SK-N-SH treated with all-trans-retinoic acid at 6 μM for 48 hours (cell line): ENCODE results near the gene MMP14.

ENCODE experiments used
- ATAC-seq: fragments of 200-7000 bp; cut with Tn5 transposase; 3 replicates; pipeline ENCODE4 v1.9.1; 2020; ENCODE audit warnings: mild to moderate bottlenecking, moderate library complexity
- BACH2 ChIP-seq: fragments of 250-450 bp; sonication (Bioruptor Pico); IDR thresholded peaks from 2 replicates; pipeline ENCODE4 v1.9.0; 2021; ENCODE audit warnings: mild to moderate bottlenecking, borderline replicate concordance
- CSDC2 ChIP-seq: fragments of 250-450 bp; sonication (Bioruptor Pico); IDR thresholded peaks from 2 replicates; pipeline ENCODE4 v1.5.0; 2020; ENCODE audit warnings: mild to moderate bottlenecking, moderate library complexity
- ESRRG ChIP-seq: fragments of 250-450 bp; sonication (Bioruptor Pico); IDR thresholded peaks from 2 replicates; pipeline ENCODE4 v1.6.1; 2021; ENCODE audit warnings: mild to moderate bottlenecking
- GLIS3 ChIP-seq: fragments of 250-450 bp; sonication (Bioruptor Pico); IDR thresholded peaks from 2 replicates; pipeline ENCODE4 v1.5.0; 2020; ENCODE audit warnings: mild to moderate bottlenecking, moderate library complexity
- ISL1 ChIP-seq: fragments of 250-450 bp; sonication (Bioruptor Pico); IDR thresholded peaks from 2 replicates; pipeline ENCODE4 v2.1.2; 2022; ENCODE audit warnings: mild to moderate bottlenecking, moderate library complexity
- OSR1 ChIP-seq: fragments of 250-450 bp; sonication (Bioruptor Pico); IDR thresholded peaks from 2 replicates; pipeline ENCODE4 v1.8.0; 2022; ENCODE audit warnings: moderate library complexity, mild to moderate bottlenecking, inconsistent platforms
- PPARA ChIP-seq: fragments of 250-450 bp; sonication (Bioruptor Pico); IDR thresholded peaks from 2 replicates; pipeline ENCODE4 v1.5.0; 2020; ENCODE audit warnings: mild to moderate bottlenecking, borderline replicate concordance
- RARB ChIP-seq: fragments of 250-450 bp; sonication (Bioruptor Pico); IDR thresholded peaks from 2 replicates; pipeline ENCODE4 v1.8.0; 2021; ENCODE audit warnings: mild to moderate bottlenecking, moderate library complexity
- TOX ChIP-seq: fragments of 250-450 bp; sonication (Bioruptor Pico); IDR thresholded peaks from 2 replicates; pipeline ENCODE4 v1.8.0; 2021; ENCODE audit warnings: mild to moderate bottlenecking, moderate library complexity, borderline replicate concordance
- ZC3H10 ChIP-seq: fragments of 250-450 bp; sonication (Bioruptor Pico); IDR thresholded peaks from 2 replicates; pipeline ENCODE4 v1.5.1; 2021; ENCODE audit warnings: mild to moderate bottlenecking, moderate library complexity
- ZFP3 ChIP-seq: fragments of 250-450 bp; sonication (Bioruptor Pico); IDR thresholded peaks from 2 replicates; pipeline ENCODE4 v1.5.0; 2020; ENCODE audit warnings: mild to moderate bottlenecking, moderate library complexity
- ZNF70 ChIP-seq: fragments of 450-650 bp; formaldehyde crosslinking; IDR thresholded peaks from 2 replicates; pipeline ENCODE4 v1.5.0; 2020; ENCODE audit warnings: mild to moderate bottlenecking, moderate library complexity
- ZNF8 ChIP-seq: fragments of 450-650 bp; formaldehyde crosslinking; IDR thresholded peaks from 2 replicates; pipeline ENCODE4 v1.5.0; 2020; ENCODE audit warnings: mild to moderate bottlenecking, moderate library complexity
- TF ChIP-seq, protein P1 (sequence below): fragments of 250-450 bp; sonication (Bioruptor Pico); IDR thresholded peaks from 2 replicates; pipeline ENCODE4 v1.5.0; 2020; ENCODE audit warnings: mild to moderate bottlenecking, moderate library complexity
- TF ChIP-seq, protein P2 (sequence below): fragments of 250-450 bp; sonication (Bioruptor Pico); IDR thresholded peaks from 2 replicates; pipeline ENCODE4 v1.8.0; 2021; ENCODE audit warnings: low read depth, mild to moderate bottlenecking, moderate library complexity, borderline replicate concordance
- TF ChIP-seq, protein P3 (sequence below): fragments of 250-450 bp; sonication (Bioruptor Pico); IDR thresholded peaks from 2 replicates; pipeline ENCODE4 v1.8.0; 2020; ENCODE audit warnings: mild to moderate bottlenecking, moderate library complexity, borderline replicate concordance
- TF ChIP-seq, protein P4 (sequence below): fragments of 250-450 bp; sonication (Bioruptor Pico); IDR thresholded peaks from 2 replicates; pipeline ENCODE4 v1.5.1; 2020; ENCODE audit warnings: low read depth, mild to moderate bottlenecking, moderate library complexity

Gene MMP14

DNA sequence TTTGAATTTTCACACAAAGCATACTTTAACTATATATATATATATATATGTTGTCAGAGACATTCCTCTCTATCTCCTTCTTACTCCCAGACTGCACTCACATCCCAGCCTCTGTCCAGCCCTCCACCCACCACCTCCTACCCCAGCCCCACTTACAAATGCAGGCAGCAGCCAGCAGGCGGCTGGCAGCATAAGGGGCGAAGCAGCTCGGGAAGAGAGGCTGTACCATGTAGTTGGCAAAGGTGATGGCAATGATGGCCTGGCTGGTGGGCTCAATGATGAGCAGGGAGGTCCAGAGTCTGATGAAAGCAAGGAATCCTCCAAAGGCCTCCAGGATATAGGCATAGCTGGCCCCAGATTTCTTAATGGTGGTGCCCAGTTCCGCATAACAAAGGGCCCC, 23.6 kb upstream of the MMP14 start:
- TF ChIP-seq, protein P1, sequence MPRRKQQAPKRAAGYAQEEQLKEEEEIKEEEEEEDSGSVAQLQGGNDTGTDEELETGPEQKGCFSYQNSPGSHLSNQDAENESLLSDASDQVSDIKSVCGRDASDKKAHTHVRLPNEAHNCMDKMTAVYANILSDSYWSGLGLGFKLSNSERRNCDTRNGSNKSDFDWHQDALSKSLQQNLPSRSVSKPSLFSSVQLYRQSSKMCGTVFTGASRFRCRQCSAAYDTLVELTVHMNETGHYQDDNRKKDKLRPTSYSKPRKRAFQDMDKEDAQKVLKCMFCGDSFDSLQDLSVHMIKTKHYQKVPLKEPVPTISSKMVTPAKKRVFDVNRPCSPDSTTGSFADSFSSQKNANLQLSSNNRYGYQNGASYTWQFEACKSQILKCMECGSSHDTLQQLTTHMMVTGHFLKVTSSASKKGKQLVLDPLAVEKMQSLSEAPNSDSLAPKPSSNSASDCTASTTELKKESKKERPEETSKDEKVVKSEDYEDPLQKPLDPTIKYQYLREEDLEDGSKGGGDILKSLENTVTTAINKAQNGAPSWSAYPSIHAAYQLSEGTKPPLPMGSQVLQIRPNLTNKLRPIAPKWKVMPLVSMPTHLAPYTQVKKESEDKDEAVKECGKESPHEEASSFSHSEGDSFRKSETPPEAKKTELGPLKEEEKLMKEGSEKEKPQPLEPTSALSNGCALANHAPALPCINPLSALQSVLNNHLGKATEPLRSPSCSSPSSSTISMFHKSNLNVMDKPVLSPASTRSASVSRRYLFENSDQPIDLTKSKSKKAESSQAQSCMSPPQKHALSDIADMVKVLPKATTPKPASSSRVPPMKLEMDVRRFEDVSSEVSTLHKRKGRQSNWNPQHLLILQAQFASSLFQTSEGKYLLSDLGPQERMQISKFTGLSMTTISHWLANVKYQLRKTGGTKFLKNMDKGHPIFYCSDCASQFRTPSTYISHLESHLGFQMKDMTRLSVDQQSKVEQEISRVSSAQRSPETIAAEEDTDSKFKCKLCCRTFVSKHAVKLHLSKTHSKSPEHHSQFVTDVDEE (CRISPR knock-in tag), result no peak
- TF ChIP-seq, protein P2, sequence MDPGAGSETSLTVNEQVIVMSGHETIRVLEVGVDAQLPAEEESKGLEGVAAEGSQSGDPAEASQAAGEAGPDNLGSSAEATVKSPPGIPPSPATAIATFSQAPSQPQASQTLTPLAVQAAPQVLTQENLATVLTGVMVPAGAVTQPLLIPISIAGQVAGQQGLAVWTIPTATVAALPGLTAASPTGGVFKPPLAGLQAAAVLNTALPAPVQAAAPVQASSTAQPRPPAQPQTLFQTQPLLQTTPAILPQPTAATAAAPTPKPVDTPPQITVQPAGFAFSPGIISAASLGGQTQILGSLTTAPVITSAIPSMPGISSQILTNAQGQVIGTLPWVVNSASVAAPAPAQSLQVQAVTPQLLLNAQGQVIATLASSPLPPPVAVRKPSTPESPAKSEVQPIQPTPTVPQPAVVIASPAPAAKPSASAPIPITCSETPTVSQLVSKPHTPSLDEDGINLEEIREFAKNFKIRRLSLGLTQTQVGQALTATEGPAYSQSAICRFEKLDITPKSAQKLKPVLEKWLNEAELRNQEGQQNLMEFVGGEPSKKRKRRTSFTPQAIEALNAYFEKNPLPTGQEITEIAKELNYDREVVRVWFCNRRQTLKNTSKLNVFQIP (CRISPR knock-in tag), result no peak
- TF ChIP-seq RARB (CRISPR knock-in tag), result no peak
- TF ChIP-seq, all 23 proteins: peak for 0
- ATAC-seq, result 0 out of 3 replicates have a peak, but pooled peaks have one; percentile 27

DNA sequence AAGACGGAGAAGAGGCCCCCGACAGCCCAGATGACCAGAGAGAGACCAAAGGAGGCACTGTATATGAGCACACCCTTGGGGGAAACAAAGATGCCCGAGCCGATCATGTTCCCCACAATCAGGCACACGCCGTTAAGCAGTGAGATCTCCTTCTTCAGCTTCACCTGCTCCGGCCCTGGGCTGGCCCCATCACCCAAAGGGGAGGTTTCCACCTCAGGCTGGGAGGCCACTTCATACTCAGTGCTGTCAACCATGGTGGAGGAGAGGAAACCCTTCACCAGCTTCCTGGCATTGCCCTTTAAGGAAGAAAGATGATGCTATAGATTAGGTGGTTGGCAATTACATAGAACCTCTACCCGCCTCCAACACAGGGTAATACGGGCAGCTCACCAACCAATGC, 23.2 kb upstream of the MMP14 start:
- ATAC-seq, result no peak
- TF ChIP-seq OSR1 (CRISPR knock-in tag) (no peak), CSDC2 (CRISPR knock-in tag) (no peak), PPARA (CRISPR knock-in tag) (no peak), ZFP3 (CRISPR knock-in tag) (no peak), BACH2 (CRISPR knock-in tag) (no peak), ZC3H10 (CRISPR knock-in tag) (no peak)
- TF ChIP-seq, protein P3, sequence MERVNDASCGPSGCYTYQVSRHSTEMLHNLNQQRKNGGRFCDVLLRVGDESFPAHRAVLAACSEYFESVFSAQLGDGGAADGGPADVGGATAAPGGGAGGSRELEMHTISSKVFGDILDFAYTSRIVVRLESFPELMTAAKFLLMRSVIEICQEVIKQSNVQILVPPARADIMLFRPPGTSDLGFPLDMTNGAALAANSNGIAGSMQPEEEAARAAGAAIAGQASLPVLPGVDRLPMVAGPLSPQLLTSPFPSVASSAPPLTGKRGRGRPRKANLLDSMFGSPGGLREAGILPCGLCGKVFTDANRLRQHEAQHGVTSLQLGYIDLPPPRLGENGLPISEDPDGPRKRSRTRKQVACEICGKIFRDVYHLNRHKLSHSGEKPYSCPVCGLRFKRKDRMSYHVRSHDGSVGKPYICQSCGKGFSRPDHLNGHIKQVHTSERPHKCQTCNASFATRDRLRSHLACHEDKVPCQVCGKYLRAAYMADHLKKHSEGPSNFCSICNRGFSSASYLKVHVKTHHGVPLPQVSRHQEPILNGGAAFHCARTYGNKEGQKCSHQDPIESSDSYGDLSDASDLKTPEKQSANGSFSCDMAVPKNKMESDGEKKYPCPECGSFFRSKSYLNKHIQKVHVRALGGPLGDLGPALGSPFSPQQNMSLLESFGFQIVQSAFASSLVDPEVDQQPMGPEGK (CRISPR knock-in tag), result no peak
- TF ChIP-seq, protein P4, sequence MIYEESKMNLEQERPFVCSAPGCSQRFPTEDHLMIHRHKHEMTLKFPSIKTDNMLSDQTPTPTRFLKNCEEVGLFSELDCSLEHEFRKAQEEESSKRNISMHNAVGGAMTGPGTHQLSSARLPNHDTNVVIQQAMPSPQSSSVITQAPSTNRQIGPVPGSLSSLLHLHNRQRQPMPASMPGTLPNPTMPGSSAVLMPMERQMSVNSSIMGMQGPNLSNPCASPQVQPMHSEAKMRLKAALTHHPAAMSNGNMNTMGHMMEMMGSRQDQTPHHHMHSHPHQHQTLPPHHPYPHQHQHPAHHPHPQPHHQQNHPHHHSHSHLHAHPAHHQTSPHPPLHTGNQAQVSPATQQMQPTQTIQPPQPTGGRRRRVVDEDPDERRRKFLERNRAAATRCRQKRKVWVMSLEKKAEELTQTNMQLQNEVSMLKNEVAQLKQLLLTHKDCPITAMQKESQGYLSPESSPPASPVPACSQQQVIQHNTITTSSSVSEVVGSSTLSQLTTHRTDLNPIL, result no peak

DNA sequence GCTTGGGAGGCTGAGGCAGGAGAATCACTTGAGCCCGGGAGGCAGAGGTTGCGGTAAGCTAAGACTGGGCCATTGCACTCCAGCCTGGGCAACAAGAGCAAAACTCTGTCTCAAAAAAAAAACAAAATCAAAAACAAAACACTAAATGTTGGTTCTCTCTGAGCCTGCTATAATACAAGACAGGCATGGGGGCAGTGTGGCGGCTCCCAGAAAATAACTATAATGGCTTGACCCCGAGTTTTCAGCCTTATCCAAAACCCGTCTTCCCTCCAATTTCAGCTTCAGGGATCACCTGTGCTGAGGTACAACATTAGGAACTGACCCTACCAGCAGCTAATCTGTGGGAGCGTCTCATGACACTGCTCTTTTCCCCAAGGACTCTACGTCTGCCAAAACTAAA, 22.0 kb upstream of the MMP14 start:
- no peak for TF ChIP-seq CSDC2 (CRISPR knock-in tag)
- TF ChIP-seq, protein P4, result no peak
- TF ChIP-seq ISL1 (CRISPR knock-in tag), result no peak
- no peak for TF ChIP-seq OSR1 (CRISPR knock-in tag)
- TF ChIP-seq RARB (CRISPR knock-in tag), result no peak
- TF ChIP-seq ZNF8 (CRISPR knock-in tag), result no peak
- no peak for TF ChIP-seq ZNF70 (CRISPR knock-in tag)
- TF ChIP-seq, protein P3 (CRISPR knock-in tag), result no peak
- TF ChIP-seq, protein P1 (CRISPR knock-in tag), result no peak
- no peak for TF ChIP-seq TOX (CRISPR knock-in tag)
- TF ChIP-seq BACH2 (CRISPR knock-in tag), result no peak
- TF ChIP-seq ESRRG (CRISPR knock-in tag), result no peak
- no peak for TF ChIP-seq GLIS3
- no peak for TF ChIP-seq ZC3H10 (CRISPR knock-in tag)
- ATAC-seq, result no peak
